Lung (tissue), 12 donors: ENCODE measurements around the gene TNNC1. TPM values are rescaled to one million over a fixed set of nuclear protein-coding genes. Genes with fewer than 3 reads are reported as not detected.

ENCODE experiments used
- ATAC-seq: fragments of 200-7000 bp; cut with Tn5 transposase; one replicate; pipeline ENCODE4 v1.9.1; 2020; ENCODE audit warnings: moderate number of reproducible peaks; ENCODE audit not compliant: insufficient read depth, low FRiP score
- DNase-seq, 3 donors: peaks; one replicate each; pipeline ENCODE4 v3.0.0-alpha.2; 2013 to 2017
- H3K27ac ChIP-seq, 2 donors: one replicate each; pipeline ENCODE4 v1.5.1; 2013; ENCODE audit warnings: mild to moderate bottlenecking in 2 of 2, moderate library complexity in 2 of 2, control low read depth in 1 of 2, inconsistent platforms in 1 of 2, low read depth in 1 of 2, low read length in 1 of 2
- H3K27me3 ChIP-seq, 3 donors: one replicate each; pipeline ENCODE4 v1.5.1; 2013; ENCODE audit warnings: low read length in 2 of 3; ENCODE audit not compliant: control insufficient read depth in 3 of 3, insufficient read depth in 3 of 3
- H3K36me3 ChIP-seq, 4 donors: one replicate each; pipeline ENCODE4 v1.5.1; 2013; ENCODE audit warnings: low read length in 4 of 4, mild to moderate bottlenecking in 1 of 4, moderate library complexity in 1 of 4; ENCODE audit not compliant: control insufficient read depth in 4 of 4, insufficient read depth in 4 of 4
- H3K4me1 ChIP-seq, 5 donors: one replicate each; pipeline ENCODE4 v1.5.1; 2013; ENCODE audit warnings: low read length in 5 of 5, mild to moderate bottlenecking in 2 of 5, moderate library complexity in 1 of 5; ENCODE audit not compliant: control insufficient read depth in 5 of 5, insufficient read depth in 5 of 5
- H3K4me3 ChIP-seq: one replicate; pipeline ENCODE4 v1.5.1; 2013; ENCODE audit warnings: mild to moderate bottlenecking, control low read depth, moderate library complexity
- H3K9ac ChIP-seq, 2 donors: one replicate each; pipeline ENCODE4 v1.5.1; 2013; ENCODE audit warnings: low read length in 2 of 2, control low read depth in 1 of 2; ENCODE audit not compliant: insufficient read depth in 1 of 2
- H3K9me3 ChIP-seq, 4 donors: one replicate each; pipeline ENCODE4 v1.5.1; 2013; ENCODE audit warnings: low read length in 3 of 4, mild to moderate bottlenecking in 1 of 4, moderate library complexity in 1 of 4; ENCODE audit not compliant: control insufficient read depth in 4 of 4, insufficient read depth in 3 of 4
- WGBS, 2 donors: extraction: QIAGEN DNeasy Blood & Tissue Kit; methylation state at CpG; one replicate each; pipeline ENCODE4 v1.1.7; 2013; 5-methylcytosine and 5-hydroxymethylcytosine counted together
- polyA plus RNA-seq, 2 donors: library from polyadenylated mRNA; stranded (reverse); fragments of 200-250 nt; gene quantifications; one replicate each; pipeline ENCODE4 v1.2.1, GENCODE V29; 2013
- total RNA-seq, 2 donors: library from RNA; depleted of rRNA in 1 of 2; stranded (reverse); fragments of >200 nt in 1 of 2; gene quantifications; one replicate each; pipeline ENCODE4 v1.2.1, GENCODE V29; 2014 to 2021
- TF ChIP-seq, protein P1 (sequence below): IDR thresholded peaks from 2 replicates; pipeline ENCODE4 v1.5.1; 2012; ENCODE audit warnings: mild to moderate bottlenecking; ENCODE audit errors: control extremely low read depth, extremely low read depth
- donor health status: control.
- donor health status: control.
- donor health status: Bipolar disorder and iron deficiency.
- donor health status: healthy.
- donor health status: DM: yes; HTN: yes; CAD: no.

The TNNC1 gene
- total and polyA plus RNA-seq, 4 donors, result 17.3 to 250 (median 33.4) TPM

DNA sequence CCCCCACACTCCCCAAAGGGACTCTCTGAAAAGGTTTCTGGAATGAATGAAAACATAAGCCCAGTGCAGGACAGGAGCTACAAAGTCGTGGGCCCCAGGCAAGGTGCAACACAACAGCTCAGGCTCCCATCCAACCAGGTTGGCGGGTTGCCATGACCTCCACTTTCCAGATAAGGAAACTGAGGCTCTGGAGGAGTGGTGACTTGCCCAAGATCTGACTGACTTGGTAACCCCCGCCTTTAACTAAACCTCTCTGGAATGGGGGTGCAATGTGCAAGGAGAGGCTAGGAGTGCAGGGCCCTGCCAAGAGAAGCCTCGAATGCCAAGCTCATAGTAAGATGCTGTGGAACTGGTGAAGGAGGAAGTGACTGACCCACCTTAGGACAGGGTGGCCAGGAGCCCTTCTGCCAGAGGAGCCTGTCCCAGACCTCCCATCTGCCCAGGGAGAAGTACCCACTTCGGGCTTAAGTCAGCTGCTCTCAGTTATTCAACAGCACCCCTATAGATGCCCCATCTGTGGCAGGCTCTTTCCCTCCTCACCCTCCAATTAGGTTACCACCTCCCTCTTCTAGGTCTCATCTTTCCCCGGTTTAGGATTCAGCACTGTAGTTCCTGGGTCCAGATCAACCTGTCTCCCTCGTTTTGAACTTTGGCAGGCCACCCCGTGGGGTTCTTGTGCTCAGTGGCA lies 553 bp upstream of the TNNC1 start:
- peak in 1 of 3 donors; percentile 9 for DNase-seq
- WGBS, 2 donors, result 52 to 64% methylated on average over 8 of the region's 8 CpGs
- no peak overlapping the region for H3K4me3 ChIP-seq

DNA sequence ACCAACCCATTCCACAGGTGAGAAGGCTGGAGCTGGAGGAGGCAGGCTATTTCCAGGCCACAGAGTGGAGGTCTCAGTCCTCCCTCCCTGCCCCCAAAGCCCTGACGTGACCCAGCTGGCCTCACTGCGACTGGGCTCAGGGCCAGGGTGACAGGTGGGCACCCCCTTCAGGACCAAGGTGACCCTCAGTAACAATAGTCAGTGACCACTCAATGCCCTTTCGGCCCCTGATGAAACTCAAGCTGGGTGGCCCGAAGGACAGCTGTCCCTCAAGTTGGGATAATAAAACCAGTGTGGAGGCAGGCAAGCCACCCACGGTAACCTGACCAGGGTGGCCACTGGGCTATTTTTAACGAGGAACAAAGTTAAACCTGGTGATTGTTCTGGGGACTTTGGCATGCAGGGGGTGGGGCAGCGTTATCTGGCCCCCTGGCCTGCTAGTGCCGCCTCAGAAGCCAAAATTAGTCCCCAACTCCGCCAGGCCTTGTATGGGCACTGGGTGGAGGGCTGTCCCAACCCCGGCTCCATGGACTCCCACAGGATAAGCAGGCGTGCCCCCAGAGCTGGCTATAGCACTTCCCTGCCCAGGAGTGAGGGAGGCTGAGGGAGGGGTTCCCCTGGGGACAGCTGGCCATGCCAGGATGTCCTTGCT lies 1.1 kb downstream of the TNNC1 start:
- no peak overlapping the region for H3K9ac ChIP-seq

More for the DNA sequence above, 553 bp upstream of the TNNC1 start:
- Histone ChIP-seq H3K4me1 (peaks cover 0 to 39% (median 19%) of the 10 kb centered on the region in 5 donors), H3K36me3 (peaks cover 5 to 18% (median 13%) of the 10 kb centered on the region in 4 donors), H3K27ac (peak overlapping the region; percentile 92 to 95), H3K9ac (no peak overlapping the region), H3K9me3 (no peaks in the 10 kb centered on the region), H3K27me3 (no peaks in the 10 kb centered on the region)
- TF ChIP-seq, protein P1, sequence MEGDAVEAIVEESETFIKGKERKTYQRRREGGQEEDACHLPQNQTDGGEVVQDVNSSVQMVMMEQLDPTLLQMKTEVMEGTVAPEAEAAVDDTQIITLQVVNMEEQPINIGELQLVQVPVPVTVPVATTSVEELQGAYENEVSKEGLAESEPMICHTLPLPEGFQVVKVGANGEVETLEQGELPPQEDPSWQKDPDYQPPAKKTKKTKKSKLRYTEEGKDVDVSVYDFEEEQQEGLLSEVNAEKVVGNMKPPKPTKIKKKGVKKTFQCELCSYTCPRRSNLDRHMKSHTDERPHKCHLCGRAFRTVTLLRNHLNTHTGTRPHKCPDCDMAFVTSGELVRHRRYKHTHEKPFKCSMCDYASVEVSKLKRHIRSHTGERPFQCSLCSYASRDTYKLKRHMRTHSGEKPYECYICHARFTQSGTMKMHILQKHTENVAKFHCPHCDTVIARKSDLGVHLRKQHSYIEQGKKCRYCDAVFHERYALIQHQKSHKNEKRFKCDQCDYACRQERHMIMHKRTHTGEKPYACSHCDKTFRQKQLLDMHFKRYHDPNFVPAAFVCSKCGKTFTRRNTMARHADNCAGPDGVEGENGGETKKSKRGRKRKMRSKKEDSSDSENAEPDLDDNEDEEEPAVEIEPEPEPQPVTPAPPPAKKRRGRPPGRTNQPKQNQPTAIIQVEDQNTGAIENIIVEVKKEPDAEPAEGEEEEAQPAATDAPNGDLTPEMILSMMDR, result no peak
- no peak for ATAC-seq

DNA sequence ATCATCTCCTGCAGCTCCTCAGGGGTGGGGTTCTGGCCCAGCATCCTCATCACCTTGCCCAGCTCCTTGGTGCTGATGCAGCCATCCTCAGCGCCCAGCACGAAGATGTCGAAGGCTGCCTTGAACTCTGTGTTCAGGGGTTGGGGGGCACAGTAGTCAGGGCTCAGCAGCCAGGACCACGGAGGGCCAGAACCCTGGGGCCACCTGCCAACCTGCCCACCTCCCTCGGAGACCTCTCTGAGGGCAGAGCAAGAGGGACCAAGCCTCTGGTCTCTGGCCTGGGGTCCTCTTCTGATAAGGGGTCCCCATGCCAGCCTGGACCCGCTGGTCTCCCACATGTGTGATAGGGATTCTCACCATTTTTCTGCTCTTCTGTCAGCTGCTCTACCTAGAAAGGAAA lies 1.7 kb downstream of the TNNC1 start:
- no peaks in the 10 kb centered on the region for H3K9me3 ChIP-seq
- DNase-seq, result no peak
- H3K36me3 ChIP-seq, result no peaks in the 10 kb centered on the region
- TF ChIP-seq, protein P1, result no peak
- no peak overlapping the region for H3K9ac ChIP-seq
- no peaks in the 10 kb centered on the region for H3K27me3 ChIP-seq
- ATAC-seq, result no peak
- H3K27ac ChIP-seq, result peak overlapping the region in 1 of 2 donors; percentile 85
- peaks cover 0 to 33% (median 16%) of the 10 kb centered on the region in 5 donors for H3K4me1 ChIP-seq
- 92 to 94% methylated on average over 6 of the region's 6 CpGs for WGBS, 2 donors
- no peak overlapping the region for H3K4me3 ChIP-seq

More for the DNA sequence above, 1.1 kb downstream of the TNNC1 start:
- Histone ChIP-seq H3K4me3 (no peak overlapping the region), H3K4me1 (peaks cover 0 to 38% (median 19%) of the 10 kb centered on the region in 5 donors), H3K36me3 (peaks cover under 1 to 2% (median 2%) of the 10 kb centered on the region in 4 donors), H3K9me3 (no peaks in the 10 kb centered on the region), H3K27me3 (no peaks in the 10 kb centered on the region), H3K27ac (peak overlapping the region in 1 of 2 donors; percentile 95)
- TF ChIP-seq, protein P1, result no peak
- no peak for DNase-seq
- ATAC-seq, result no peak
- 75 to 84% methylated on average over 11 of the region's 11 CpGs for WGBS, 2 donors
